ENCODE measurements around the gene OSBPL2.

DNA sequence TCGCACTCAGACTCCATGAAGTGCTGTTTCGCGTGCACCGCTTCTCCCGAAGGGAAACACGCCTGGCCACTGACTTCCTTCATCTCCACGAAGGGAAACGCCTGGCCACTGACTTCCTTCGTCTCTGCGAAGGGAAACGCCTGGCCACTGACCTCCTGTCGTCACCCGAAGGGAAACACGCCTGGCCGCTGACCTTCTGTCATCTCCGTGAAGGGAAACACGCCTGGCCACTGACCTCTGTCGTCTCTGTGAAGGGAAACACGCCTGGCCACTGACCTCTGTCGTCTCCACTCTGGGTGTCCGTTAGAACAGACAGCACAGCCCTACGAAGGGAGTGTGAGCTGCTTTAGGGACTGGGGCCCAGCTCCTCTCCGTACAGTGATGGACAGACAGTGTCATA is 47.4 kb downstream of the OSBPL2 start:
- TF ChIP-seq, protein P1, sequence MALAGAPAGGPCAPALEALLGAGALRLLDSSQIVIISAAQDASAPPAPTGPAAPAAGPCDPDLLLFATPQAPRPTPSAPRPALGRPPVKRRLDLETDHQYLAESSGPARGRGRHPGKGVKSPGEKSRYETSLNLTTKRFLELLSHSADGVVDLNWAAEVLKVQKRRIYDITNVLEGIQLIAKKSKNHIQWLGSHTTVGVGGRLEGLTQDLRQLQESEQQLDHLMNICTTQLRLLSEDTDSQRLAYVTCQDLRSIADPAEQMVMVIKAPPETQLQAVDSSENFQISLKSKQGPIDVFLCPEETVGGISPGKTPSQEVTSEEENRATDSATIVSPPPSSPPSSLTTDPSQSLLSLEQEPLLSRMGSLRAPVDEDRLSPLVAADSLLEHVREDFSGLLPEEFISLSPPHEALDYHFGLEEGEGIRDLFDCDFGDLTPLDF (CRISPR knock-in tag; IDR thresholded peaks at IDR 0.05): no peak
- TF ChIP-seq ZSCAN18 (CRISPR knock-in tag; IDR thresholded peaks at IDR 0.05): no peak
- no peak for TF ChIP-seq USF2 (CRISPR knock-in tag; IDR thresholded peaks at IDR 0.05)
- TF ChIP-seq NR3C1 (CRISPR knock-in tag; conservative IDR thresholded peaks at IDR 0.05; ENCODE audit: low read depth): no peak
- TF ChIP-seq CTCF (IDR thresholded peaks at IDR 0.05): no peak

Data from WTC11 (cell line).